Tibial nerve (tissue), 4 donors: ENCODE data around the gene UBE2E2. TPM values are rescaled to one million over a fixed set of nuclear protein-coding genes. Genes with fewer than 3 reads are reported as not detected.

Source experiments
- DNase-seq, 2 donors: peaks; one replicate each; pipeline ENCODE4 v3.0.0-alpha.2; 2019; ENCODE audit warnings: low spot score in 2 of 2
- H3K27ac ChIP-seq, 4 donors: fragments of 200-600 bp; sonication (generic) in 3 of 4; one replicate each; pipeline ENCODE4 v1.5.1; 2017 to 2019; ENCODE audit warnings: mild to moderate bottlenecking in 1 of 4
- H3K27me3 ChIP-seq, 2 donors: fragments of 200-600 bp; sonication (generic) in 1 of 2; one replicate each; pipeline versions ENCODE4 v1.5.1 to v1.6.0; 2017 to 2019
- H3K36me3 ChIP-seq, 3 donors: fragments of 200-600 bp; sonication (generic); one replicate each; pipeline ENCODE4 v1.5.1; 2018 to 2019
- H3K4me1 ChIP-seq, 4 donors: fragments of 200-600 bp; sonication (generic) in 3 of 4; one replicate each; pipeline ENCODE4 v1.5.1; 2017 to 2019
- H3K4me3 ChIP-seq, 4 donors: fragments of 200-600 bp; sonication (generic) in 3 of 4; one replicate each; pipeline ENCODE4 v1.5.1; 2017 to 2019; ENCODE audit warnings: mild to moderate bottlenecking in 1 of 4, moderate library complexity in 1 of 4
- H3K9me3 ChIP-seq, 4 donors: fragments of 200-600 bp; sonication (generic) in 3 of 4; one replicate each; pipeline ENCODE4 v1.5.1; 2017 to 2019
- CTCF ChIP-seq, 5 experiments: fragments of 200-600 bp in 3 of 5; fragments of 450-650 bp in 2 of 5; sonication (generic) in 3 of 5; IDR thresholded peaks; one replicate each; pipeline ENCODE4 v1.5.1; 2016 to 2019; ENCODE audit warnings: antibody characterized with exemption in 5 of 5, mild to moderate bottlenecking in 3 of 5, moderate library complexity in 2 of 5
- EP300 ChIP-seq, 2 donors: sonication (generic); formaldehyde crosslinking; IDR thresholded peaks; one replicate each; pipeline ENCODE4 v1.6.1; 2017; ENCODE audit warnings: antibody characterized with exemption in 2 of 2, mild to moderate bottlenecking in 1 of 2
- POLR2A ChIP-seq, 2 donors: fragments of 450-650 bp; IDR thresholded peaks; one replicate each; pipeline ENCODE4 v1.6.1; 2017; ENCODE audit warnings: antibody characterized with exemption in 2 of 2, mild to moderate bottlenecking in 2 of 2, moderate library complexity in 2 of 2
- WGBS, 2 donors: methylation state at CpG; one replicate each; pipeline ENCODE4 v1.1.5; 2018; 5-methylcytosine and 5-hydroxymethylcytosine counted together
- total RNA-seq, 4 donors: library from RNA; depleted of rRNA; stranded (reverse); fragments of >200 nt; gene quantifications; one replicate each; pipeline ENCODE4 v1.1.0, GENCODE V29; 2016

The UBE2E2 gene
- total RNA-seq, 4 donors from 2014 or later: 67.1 to 222 (median 130) TPM

- no peaks in the 10 kb centered on the region for H3K9me3 ChIP-seq
- no peaks in the 10 kb centered on the region for H3K27me3 ChIP-seq
- H3K27ac ChIP-seq: no peak overlapping the region
- TF ChIP-seq POLR2A (IDR thresholded peaks at IDR 0.05): no peak
- TF ChIP-seq EP300 (IDR thresholded peaks at IDR 0.05): no peak
- no peak for TF ChIP-seq CTCF (IDR thresholded peaks at IDR 0.05)
- no peak for DNase-seq
- 79 to 90% methylated on average over 5 of the region's 5 CpGs for WGBS, 2 donors
- peaks cover 0 to 28% (median 4%) of the 10 kb centered on the region in 4 donors for H3K4me1 ChIP-seq
- no peaks in the 10 kb centered on the region for H3K36me3 ChIP-seq
- no peak overlapping the region for H3K4me3 ChIP-seq
These were observed 116.5 kb downstream of the UBE2E2 start for GRCh38 chr3:23319366-23320312.

GRCh38 chr3:23320586-23321570 lies 117.8 kb downstream of the UBE2E2 start:
- WGBS, 2 donors: 95% methylated on average over 10 of the region's 10 CpGs
- no peaks in the 10 kb centered on the region for H3K9me3 ChIP-seq
- no peak for DNase-seq
- no peaks in the 10 kb centered on the region for H3K36me3 ChIP-seq
- H3K27ac ChIP-seq: no peak overlapping the region
- no peak overlapping the region for H3K4me3 ChIP-seq
- no peak for TF ChIP-seq CTCF (IDR thresholded peaks at IDR 0.05)
- TF ChIP-seq POLR2A (IDR thresholded peaks at IDR 0.05): no peak
- TF ChIP-seq EP300 (IDR thresholded peaks at IDR 0.05): no peak
- H3K4me1 ChIP-seq: peaks cover 0 to 33% (median 11%) of the 10 kb centered on the region in 4 donors
- H3K27me3 ChIP-seq: no peaks in the 10 kb centered on the region

- no peak overlapping the region for H3K27ac ChIP-seq
- no peak overlapping the region for H3K4me3 ChIP-seq
- TF ChIP-seq EP300 (IDR thresholded peaks at IDR 0.05): no peak
- no peak for TF ChIP-seq CTCF (IDR thresholded peaks at IDR 0.05)
- no peak for TF ChIP-seq POLR2A (IDR thresholded peaks at IDR 0.05)
- WGBS, 2 donors: 25 to 28% methylated on average over 1 of the region's 1 CpG
- DNase-seq: no peak
- H3K27me3 ChIP-seq: no peaks in the 10 kb centered on the region
- no peaks in the 10 kb centered on the region for H3K36me3 ChIP-seq
- H3K9me3 ChIP-seq: no peaks in the 10 kb centered on the region
- H3K4me1 ChIP-seq: peaks cover 0 to 32% (median 11%) of the 10 kb centered on the region in 4 donors
These were observed 121.6 kb downstream of the UBE2E2 start for GRCh38 chr3:23324745-23325144.

GRCh38 chr3:23325466-23326065 lies 122.4 kb downstream of the UBE2E2 start:
- H3K27me3 ChIP-seq: no peaks in the 10 kb centered on the region
- DNase-seq: no peak
- no peaks in the 10 kb centered on the region for H3K36me3 ChIP-seq
- no peak overlapping the region for H3K27ac ChIP-seq
- TF ChIP-seq EP300 (IDR thresholded peaks at IDR 0.05) (no peak), POLR2A (IDR thresholded peaks at IDR 0.05) (no peak), CTCF (IDR thresholded peaks at IDR 0.05) (no peak)
- H3K4me1 ChIP-seq: peaks cover 0 to 35% (median 11%) of the 10 kb centered on the region in 4 donors
- WGBS, 2 donors: 43 to 51% methylated on average over 4 of the region's 4 CpGs
- H3K4me3 ChIP-seq: no peak overlapping the region
- H3K9me3 ChIP-seq: no peaks in the 10 kb centered on the region
